Liver (tissue), 9 donors: ENCODE results near the gene TMEM178B. TPM values are rescaled to one million over a fixed set of nuclear protein-coding genes. Genes with fewer than 3 reads are reported as not detected.

ENCODE experiments used
- DNase-seq: peaks from one replicate; pipeline ENCODE4 v3.0.0-alpha.2; 2017; ENCODE audit warnings: low spot score
- H3K27ac ChIP-seq, 2 donors: one replicate each; pipeline ENCODE4 v1.7.0; 2013; ENCODE audit warnings: inconsistent platforms in 2 of 2, low read length in 2 of 2, control low read depth in 1 of 2, low read depth in 1 of 2, mild to moderate bottlenecking in 1 of 2
- H3K27me3 ChIP-seq, 4 donors: one replicate each; pipeline versions ENCODE4 v1.6.1 to v1.7.0; 2013; ENCODE audit warnings: low read length in 3 of 4, inconsistent platforms in 1 of 4, mild to moderate bottlenecking in 1 of 4, moderate library complexity in 1 of 4; ENCODE audit not compliant: control insufficient read depth in 4 of 4, insufficient read depth in 4 of 4
- H3K36me3 ChIP-seq, 4 donors: one replicate each; pipeline versions ENCODE4 v1.6.1 to v1.7.0; 2013; ENCODE audit warnings: low read length in 3 of 4, mild to moderate bottlenecking in 3 of 4, low read depth in 1 of 4, moderate library complexity in 1 of 4; ENCODE audit not compliant: control insufficient read depth in 4 of 4, insufficient read depth in 3 of 4
- H3K4me1 ChIP-seq, 4 donors: one replicate each; pipeline versions ENCODE4 v1.6.1 to v1.7.0; 2013; ENCODE audit warnings: low read length in 3 of 4, mild to moderate bottlenecking in 3 of 4, moderate library complexity in 1 of 4; ENCODE audit not compliant: control insufficient read depth in 4 of 4, insufficient read depth in 4 of 4
- H3K4me3 ChIP-seq, 3 donors: one replicate each; pipeline versions ENCODE4 v1.6.1 to v1.7.0; 2013; ENCODE audit warnings: low read length in 3 of 3, control low read depth in 1 of 3, low read depth in 1 of 3, mild to moderate bottlenecking in 1 of 3
- H3K9ac ChIP-seq, 2 donors: one replicate each; pipeline ENCODE4 v1.7.0; 2013; ENCODE audit warnings: low read length in 2 of 2, mild to moderate bottlenecking in 2 of 2, moderate library complexity in 2 of 2, control low read depth in 1 of 2, low read depth in 1 of 2
- H3K9me3 ChIP-seq, 4 donors: one replicate each; pipeline versions ENCODE4 v1.6.1 to v1.7.0; 2013; ENCODE audit warnings: low read length in 3 of 4; ENCODE audit not compliant: control insufficient read depth in 4 of 4
- EGR1 ChIP-seq, 2 donors: IDR thresholded peaks; 2 replicates each; pipeline ENCODE4 v1.6.1; 2016 to 2018; ENCODE audit warnings: antibody characterized with exemption in 2 of 2, low read depth in 2 of 2
- FOXA2 ChIP-seq: IDR thresholded peaks from 2 replicates; pipeline ENCODE4 v1.6.1; 2016; ENCODE audit warnings: antibody characterized with exemption
- GABPA ChIP-seq, 2 donors: IDR thresholded peaks in 1 of 2; conservative IDR thresholded peaks in 1 of 2; 2 replicates each; pipeline ENCODE4 v1.6.1; 2016; ENCODE audit warnings: antibody characterized with exemption in 2 of 2, mild to moderate bottlenecking in 1 of 2, moderate library complexity in 1 of 2
- HNF4A ChIP-seq, 2 donors: conservative IDR thresholded peaks; 2 replicates each; pipeline ENCODE4 v1.6.1; 2016; ENCODE audit warnings: antibody characterized with exemption in 2 of 2, mild to moderate bottlenecking in 2 of 2
- HNF4G ChIP-seq: IDR thresholded peaks from 2 replicates; pipeline ENCODE4 v1.6.1; 2016; ENCODE audit warnings: antibody characterized with exemption
- JUND ChIP-seq, 2 donors: IDR thresholded peaks; 2 replicates each; pipeline ENCODE4 v1.6.1; 2016; ENCODE audit warnings: antibody characterized with exemption in 2 of 2
- NR2F2 ChIP-seq: IDR thresholded peaks from 2 replicates; pipeline ENCODE4 v1.6.1; 2016; ENCODE audit warnings: antibody characterized with exemption
- RAD21 ChIP-seq, 2 donors: IDR thresholded peaks; 2 replicates each; pipeline ENCODE4 v1.6.1; 2016; ENCODE audit warnings: antibody characterized with exemption in 2 of 2, mild to moderate bottlenecking in 2 of 2
- RXRA ChIP-seq, 2 donors: IDR thresholded peaks; 2 replicates each; pipeline ENCODE4 v1.6.1; 2017 to 2018; ENCODE audit warnings: antibody characterized with exemption in 2 of 2, mild to moderate bottlenecking in 1 of 2
- SP1 ChIP-seq: IDR thresholded peaks from 2 replicates; pipeline ENCODE4 v1.6.1; 2018; ENCODE audit warnings: antibody characterized with exemption, mild to moderate bottlenecking
- YY1 ChIP-seq: IDR thresholded peaks from 2 replicates; pipeline ENCODE4 v1.6.1; 2016; ENCODE audit warnings: antibody characterized with exemption, mild to moderate bottlenecking
- WGBS: extraction: QIAGEN DNeasy Blood & Tissue Kit; methylation state at CpG from one replicate; pipeline ENCODE4 v1.1.7; 2013; 5-methylcytosine and 5-hydroxymethylcytosine counted together
- polyA plus RNA-seq, 2 donors: library from polyadenylated mRNA; stranded (reverse) in 1 of 2; unstranded in 1 of 2; fragments of 200-250 nt in 1 of 2; fragments of >200 nt in 1 of 2; fragmentation: Nextera tagmentation in 1 of 2; extraction: Ambion mirVana in 1 of 2; gene quantifications; one replicate each; pipeline versions ENCODE4 v1.2.1 to v1.2.3, GENCODE V29; 2013 to 2015
- total RNA-seq, 2 donors: library from RNA; depleted of rRNA; stranded (reverse); fragments of >200 nt; gene quantifications; one replicate each; pipeline ENCODE4 v1.2.3, GENCODE V29; 2014
- TF ChIP-seq, protein P1 (sequence below): IDR thresholded peaks from 2 replicates; pipeline ENCODE4 v1.6.1; 2016; ENCODE audit warnings: antibody characterized with exemption
- TF ChIP-seq, protein P2 (sequence below): IDR thresholded peaks from 2 replicates; pipeline ENCODE4 v1.6.1; 2016; ENCODE audit warnings: antibody characterized with exemption
- TF ChIP-seq, protein P3 (sequence below): fragments of 150-350 bp; IDR thresholded peaks from 2 replicates; pipeline ENCODE4 v1.5.1; 2017; ENCODE audit warnings: improper control_type of control experiment, low read depth, low read length; ENCODE audit not compliant: missing input control
- TF ChIP-seq, protein P4 (sequence below): IDR thresholded peaks from 2 replicates; pipeline ENCODE4 v1.6.1; 2016; ENCODE audit warnings: antibody characterized with exemption
- donor health status: healthy.
- donor health status: healthy.
- donor health status: healthy.
- donor health status: healthy.
- donor health status: healthy.

TMEM178B gene
- total and polyA plus RNA-seq, 4 donors, result under 0.01 to 0.02 (median under 0.01) TPM; not detected in 1

DNA sequence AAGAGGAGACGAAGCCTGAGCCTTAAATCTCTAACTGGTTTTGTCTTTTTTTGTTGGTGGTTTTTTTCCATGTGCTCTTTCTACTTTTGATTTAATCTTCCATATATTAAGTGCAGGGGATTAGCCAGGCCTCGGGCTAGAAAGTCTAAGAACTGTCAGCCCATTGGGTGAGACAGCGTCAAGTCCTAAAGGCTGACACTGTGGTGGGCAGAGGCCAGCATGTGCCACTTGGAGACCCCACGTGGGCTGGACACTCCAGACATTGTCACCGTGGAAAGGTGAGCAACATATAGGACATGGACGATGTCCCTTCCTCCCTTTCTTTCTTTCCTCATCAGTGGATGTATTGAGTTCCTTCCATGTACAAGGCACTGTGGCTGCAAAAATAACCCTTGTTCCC, 129.3 kb downstream of the TMEM178B start:
- no peaks in the 10 kb centered on the region for H3K4me1 ChIP-seq
- no peaks in the 10 kb centered on the region for H3K9me3 ChIP-seq
- no peaks in the 10 kb centered on the region for H3K36me3 ChIP-seq
- TF ChIP-seq FOXA2, result no peak
- TF ChIP-seq, protein P1, sequence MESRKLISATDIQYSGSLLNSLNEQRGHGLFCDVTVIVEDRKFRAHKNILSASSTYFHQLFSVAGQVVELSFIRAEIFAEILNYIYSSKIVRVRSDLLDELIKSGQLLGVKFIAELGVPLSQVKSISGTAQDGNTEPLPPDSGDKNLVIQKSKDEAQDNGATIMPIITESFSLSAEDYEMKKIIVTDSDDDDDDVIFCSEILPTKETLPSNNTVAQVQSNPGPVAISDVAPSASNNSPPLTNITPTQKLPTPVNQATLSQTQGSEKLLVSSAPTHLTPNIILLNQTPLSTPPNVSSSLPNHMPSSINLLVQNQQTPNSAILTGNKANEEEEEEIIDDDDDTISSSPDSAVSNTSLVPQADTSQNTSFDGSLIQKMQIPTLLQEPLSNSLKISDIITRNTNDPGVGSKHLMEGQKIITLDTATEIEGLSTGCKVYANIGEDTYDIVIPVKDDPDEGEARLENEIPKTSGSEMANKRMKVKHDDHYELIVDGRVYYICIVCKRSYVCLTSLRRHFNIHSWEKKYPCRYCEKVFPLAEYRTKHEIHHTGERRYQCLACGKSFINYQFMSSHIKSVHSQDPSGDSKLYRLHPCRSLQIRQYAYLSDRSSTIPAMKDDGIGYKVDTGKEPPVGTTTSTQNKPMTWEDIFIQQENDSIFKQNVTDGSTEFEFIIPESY, result no peak
- TF ChIP-seq, protein P2, sequence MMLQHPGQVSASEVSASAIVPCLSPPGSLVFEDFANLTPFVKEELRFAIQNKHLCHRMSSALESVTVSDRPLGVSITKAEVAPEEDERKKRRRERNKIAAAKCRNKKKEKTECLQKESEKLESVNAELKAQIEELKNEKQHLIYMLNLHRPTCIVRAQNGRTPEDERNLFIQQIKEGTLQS, result no peak
- no peak for TF ChIP-seq JUND (IDR thresholded peaks at IDR 0.05)
- TF ChIP-seq EGR1 (IDR thresholded peaks at IDR 0.05; ENCODE audit: low read depth in 2 of 2), result no peak
- no peak for TF ChIP-seq HNF4A (conservative IDR thresholded peaks at IDR 0.05)
- TF ChIP-seq HNF4G, result no peak
- TF ChIP-seq YY1, result no peak
- TF ChIP-seq SP1, result no peak
- no peak for TF ChIP-seq NR2F2
- TF ChIP-seq, protein P3, sequence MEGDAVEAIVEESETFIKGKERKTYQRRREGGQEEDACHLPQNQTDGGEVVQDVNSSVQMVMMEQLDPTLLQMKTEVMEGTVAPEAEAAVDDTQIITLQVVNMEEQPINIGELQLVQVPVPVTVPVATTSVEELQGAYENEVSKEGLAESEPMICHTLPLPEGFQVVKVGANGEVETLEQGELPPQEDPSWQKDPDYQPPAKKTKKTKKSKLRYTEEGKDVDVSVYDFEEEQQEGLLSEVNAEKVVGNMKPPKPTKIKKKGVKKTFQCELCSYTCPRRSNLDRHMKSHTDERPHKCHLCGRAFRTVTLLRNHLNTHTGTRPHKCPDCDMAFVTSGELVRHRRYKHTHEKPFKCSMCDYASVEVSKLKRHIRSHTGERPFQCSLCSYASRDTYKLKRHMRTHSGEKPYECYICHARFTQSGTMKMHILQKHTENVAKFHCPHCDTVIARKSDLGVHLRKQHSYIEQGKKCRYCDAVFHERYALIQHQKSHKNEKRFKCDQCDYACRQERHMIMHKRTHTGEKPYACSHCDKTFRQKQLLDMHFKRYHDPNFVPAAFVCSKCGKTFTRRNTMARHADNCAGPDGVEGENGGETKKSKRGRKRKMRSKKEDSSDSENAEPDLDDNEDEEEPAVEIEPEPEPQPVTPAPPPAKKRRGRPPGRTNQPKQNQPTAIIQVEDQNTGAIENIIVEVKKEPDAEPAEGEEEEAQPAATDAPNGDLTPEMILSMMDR, result no peak
- no peak for TF ChIP-seq RAD21 (IDR thresholded peaks at IDR 0.05)
- DNase-seq, result no peak
- no peak overlapping the region for H3K9ac ChIP-seq
- no peaks in the 10 kb centered on the region for H3K27me3 ChIP-seq
- 82% methylated on average over 6 of the region's 6 CpGs for WGBS
- H3K27ac ChIP-seq, result no peak overlapping the region
- no peak overlapping the region for H3K4me3 ChIP-seq

DNA sequence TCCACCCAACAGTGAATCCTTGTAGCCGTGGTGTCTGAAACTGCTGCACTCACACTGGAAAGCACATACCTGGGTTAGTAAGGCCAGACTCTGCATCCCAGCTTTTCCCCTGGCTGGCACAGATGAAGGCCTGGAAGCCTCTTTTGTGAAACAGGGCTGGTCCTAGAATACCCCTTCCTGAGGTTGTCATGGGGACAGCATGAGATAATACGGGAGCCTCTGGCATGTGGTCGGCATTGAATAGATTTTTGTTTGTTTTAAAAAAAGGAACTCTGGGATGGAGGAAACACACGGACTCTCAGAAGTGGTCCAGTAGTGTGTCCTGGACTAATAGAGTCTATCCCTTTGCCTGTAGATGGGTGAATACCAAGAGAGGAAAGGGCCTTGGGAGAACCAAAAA, 129.7 kb downstream of the TMEM178B start:
- H3K4me3 ChIP-seq, result no peak overlapping the region
- H3K9me3 ChIP-seq, result no peaks in the 10 kb centered on the region
- DNase-seq, result no peak
- H3K27ac ChIP-seq, result no peak overlapping the region
- H3K9ac ChIP-seq, result no peak overlapping the region
- no peaks in the 10 kb centered on the region for H3K36me3 ChIP-seq
- H3K27me3 ChIP-seq, result no peaks in the 10 kb centered on the region
- TF ChIP-seq NR2F2, result no peak
- TF ChIP-seq, protein P4, sequence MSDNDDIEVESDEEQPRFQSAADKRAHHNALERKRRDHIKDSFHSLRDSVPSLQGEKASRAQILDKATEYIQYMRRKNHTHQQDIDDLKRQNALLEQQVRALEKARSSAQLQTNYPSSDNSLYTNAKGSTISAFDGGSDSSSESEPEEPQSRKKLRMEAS, result no peak
- no peak for TF ChIP-seq JUND (IDR thresholded peaks at IDR 0.05)
- no peak for TF ChIP-seq SP1
- TF ChIP-seq, protein P3, result no peak
- TF ChIP-seq RXRA (IDR thresholded peaks at IDR 0.05), result no peak
- no peak for TF ChIP-seq GABPA (IDR thresholded peaks at IDR 0.05 in 1 of 2, conservative IDR thresholded peaks at IDR 0.05 in 1 of 2)
- no peaks in the 10 kb centered on the region for H3K4me1 ChIP-seq
- WGBS, result 53% methylated on average over 4 of the region's 4 CpGs
